Loucy (cell line): ENCODE measurements around the gene CAMKMT.

Experiments used
- H2AFZ ChIP-seq: fragments of 200-600 bp; sonication (generic); 2 replicates; pipeline ENCODE4 v1.6.0; 2016; ENCODE audit warnings: antibody characterized with exemption, mild to moderate bottlenecking, low read length, moderate library complexity
- H3F3A ChIP-seq: fragments of 200-600 bp; 2 replicates; pipeline ENCODE4 v1.6.0; 2016; ENCODE audit warnings: antibody characterized with exemption, low read depth, mild to moderate bottlenecking
- H3K27me3 ChIP-seq: fragments of 200-600 bp; sonication (generic); 2 replicates; pipeline ENCODE4 v1.6.1; 2014; ENCODE audit warnings: low read length, mild to moderate bottlenecking; ENCODE audit not compliant: insufficient read depth, poor library complexity, severe bottlenecking
- H3K36me3 ChIP-seq: fragments of 200-600 bp; sonication (generic); 2 replicates; pipeline ENCODE4 v1.6.1; 2016; ENCODE audit warnings: low read length; ENCODE audit not compliant: insufficient read depth
- H3K4me1 ChIP-seq: fragments of 200-600 bp; sonication (generic); 2 replicates; pipeline ENCODE4 v1.5.1; 2014; ENCODE audit warnings: low read length, mild to moderate bottlenecking; ENCODE audit not compliant: insufficient read depth, poor library complexity, severe bottlenecking
- H3K4me2 ChIP-seq: fragments of 200-600 bp; sonication (generic); 2 replicates; pipeline ENCODE4 v1.6.0; 2014; ENCODE audit warnings: antibody characterized with exemption, low read length, low read depth, mild to moderate bottlenecking; ENCODE audit not compliant: poor library complexity, severe bottlenecking
- H3K4me3 ChIP-seq: fragments of 200-600 bp; sonication (generic); 2 replicates; pipeline ENCODE4 v1.5.1; 2014; ENCODE audit warnings: low read length, mild to moderate bottlenecking, mixed read lengths; ENCODE audit not compliant: poor library complexity, severe bottlenecking
- H3K79me2 ChIP-seq: fragments of 200-600 bp; sonication (generic); 2 replicates; pipeline ENCODE4 v1.6.1; 2014; ENCODE audit warnings: low read length; ENCODE audit not compliant: insufficient read depth
- H3K9ac ChIP-seq: fragments of 200-600 bp; sonication (generic); 2 replicates; pipeline ENCODE4 v1.6.0; 2014; ENCODE audit warnings: mild to moderate bottlenecking, low read depth, low read length, moderate library complexity; ENCODE audit not compliant: poor library complexity, severe bottlenecking
- H3K9me2 ChIP-seq: fragments of 200-600 bp; sonication (generic); replicated peaks from 2 replicates; pipeline ENCODE4 v1.6.1; 2016; ENCODE audit warnings: low read depth, low read length, mixed read lengths
- H3K9me3 ChIP-seq: fragments of 200-600 bp; sonication (generic); 2 replicates; pipeline ENCODE4 v1.6.1; 2014; ENCODE audit warnings: mild to moderate bottlenecking, antibody characterized with exemption, low read length, low read depth; ENCODE audit not compliant: insufficient read depth
- H4K20me1 ChIP-seq: fragments of 200-600 bp; sonication (generic); 2 replicates; pipeline ENCODE4 v1.6.0; 2014; ENCODE audit warnings: antibody characterized with exemption, low read length, mild to moderate bottlenecking; ENCODE audit not compliant: insufficient read depth, poor library complexity, severe bottlenecking
- CTCF ChIP-seq: fragments of 200-600 bp; sonication (generic); conservative IDR thresholded peaks from 2 replicates; pipeline ENCODE4 v1.5.1; 2014; ENCODE audit warnings: mild to moderate bottlenecking, antibody characterized with exemption, low read length
- EZH2phosphoT487 ChIP-seq: fragments of 200-600 bp; IDR thresholded peaks from 2 replicates; pipeline ENCODE4 v1.6.1; 2018; ENCODE audit warnings: antibody characterized with exemption, mild to moderate bottlenecking, moderate library complexity, borderline replicate concordance

CAMKMT gene

GRCh38 chr2:44799105-44799504, 437.4 kb downstream of the CAMKMT start:
- Histone ChIP-seq H3K4me2 (no peak overlapping the region), H3K9me2 (no peaks in the 10 kb centered on the region), H3K9me3 (no peaks in the 10 kb centered on the region), H3F3A (no peaks in the 10 kb centered on the region), H3K9ac (no peak overlapping the region), H3K79me2 (no peaks in the 10 kb centered on the region), H3K4me1 (no peaks in the 10 kb centered on the region), H3K27me3 (no peaks in the 10 kb centered on the region), H3K36me3 (no peaks in the 10 kb centered on the region), H3K4me3 (no peak overlapping the region), H4K20me1 (no peaks in the 10 kb centered on the region), H2AFZ (no peak overlapping the region)
- TF ChIP-seq CTCF: no peak
- no peak for TF ChIP-seq EZH2phosphoT487

GRCh38 chr2:44799754-44800153, 438.0 kb downstream of the CAMKMT start:
- Histone ChIP-seq H3K36me3 (no peaks in the 10 kb centered on the region), H3K79me2 (no peaks in the 10 kb centered on the region), H4K20me1 (no peaks in the 10 kb centered on the region), H3K4me1 (no peaks in the 10 kb centered on the region), H3K4me2 (no peak overlapping the region), H3K4me3 (no peak overlapping the region), H3K9me2 (no peaks in the 10 kb centered on the region), H3K9ac (no peak overlapping the region), H3K9me3 (no peaks in the 10 kb centered on the region), H3K27me3 (no peaks in the 10 kb centered on the region), H2AFZ (no peak overlapping the region), H3F3A (no peaks in the 10 kb centered on the region)
- TF ChIP-seq CTCF (no peak), EZH2phosphoT487 (no peak)

GRCh38 chr2:44801289-44801840, 439.6 kb downstream of the CAMKMT start:
- Histone ChIP-seq H3K4me1 (no peaks in the 10 kb centered on the region), H2AFZ (no peak overlapping the region), H3F3A (no peaks in the 10 kb centered on the region), H3K9me2 (no peaks in the 10 kb centered on the region), H3K79me2 (no peaks in the 10 kb centered on the region), H3K36me3 (no peaks in the 10 kb centered on the region), H3K4me3 (no peak overlapping the region), H3K9ac (no peak overlapping the region), H3K4me2 (no peak overlapping the region), H3K9me3 (no peaks in the 10 kb centered on the region), H3K27me3 (peaks cover 4% of the 10 kb centered on the region), H4K20me1 (no peaks in the 10 kb centered on the region)
- TF ChIP-seq CTCF: no peak
- TF ChIP-seq EZH2phosphoT487: no peak
